PC-9 (cell line): ENCODE data around the gene OR2F2. TPM values are rescaled to one million over a fixed set of nuclear protein-coding genes. Genes with fewer than 3 reads are reported as not detected.

Experiments used
- BruUV-seq: library from RNA; stranded (reverse); fragments of 400-500 nt; replicated peaks from 2 replicates; lab custom pipeline; 2021; lab: Mats Ljungman, UMichigan
- CTCF ChIA-PET: fragments of 300-600 bp; sonication (Branson Sonifier 250); formaldehyde crosslinking; loops from one replicate; lab custom pipeline; 2022; ENCODE audit warnings: antibody characterized with exemption; lab: Charles Lee
- POLR2A ChIA-PET: fragments of 300-600 bp; sonication (Branson Sonifier 250); formaldehyde crosslinking; loops from one replicate; lab custom pipeline; 2022; ENCODE audit warnings: antibody characterized with exemption; ENCODE audit not compliant: unreplicated experiment; lab: Charles Lee
- DNase-seq, 2 experiments: peaks; one replicate each; pipeline versions ENCODE4 v3.0.0 to v3.0.0-alpha.2; 2015 to 2022; ENCODE audit warnings: mixed read lengths in 1 of 2
- H2AFZ ChIP-seq: fragments of 200-600 bp; sonication (generic); 2 replicates; pipeline ENCODE4 v1.8.1; 2017; ENCODE audit warnings: antibody characterized with exemption
- H3F3A ChIP-seq: fragments of 200-600 bp; sonication (generic); 2 replicates; pipeline ENCODE4 v1.8.1; 2017; ENCODE audit warnings: antibody characterized with exemption, mild to moderate bottlenecking, low read depth; ENCODE audit not compliant: insufficient read depth
- H3K27ac ChIP-seq: fragments of 200-600 bp; sonication (generic); 2 replicates; pipeline ENCODE4 v1.6.1; 2016; ENCODE audit warnings: mixed run types
- H3K27me3 ChIP-seq: fragments of 200-600 bp; sonication (generic); 2 replicates; pipeline ENCODE4 v1.6.1; 2016; ENCODE audit warnings: low read depth, mixed run types; ENCODE audit not compliant: insufficient read depth
- H3K36me3 ChIP-seq: fragments of 200-600 bp; sonication (generic); 2 replicates; pipeline ENCODE4 v1.6.1; 2016; ENCODE audit warnings: low read depth, mixed run types
- H3K4me1 ChIP-seq: fragments of 200-600 bp; sonication (generic); replicated peaks from 2 replicates; pipeline ENCODE4 v1.6.1; 2016; ENCODE audit warnings: mixed run types; ENCODE audit not compliant: insufficient read depth
- H3K4me2 ChIP-seq: fragments of 200-600 bp; sonication (generic); 2 replicates; pipeline ENCODE4 v1.6.1; 2017; ENCODE audit warnings: mixed run types
- H3K4me3 ChIP-seq: fragments of 200-600 bp; sonication (generic); 2 replicates; pipeline ENCODE4 v1.6.1; 2016; ENCODE audit warnings: mixed run types
- H3K79me2 ChIP-seq: fragments of 200-600 bp; sonication (generic); 2 replicates; pipeline ENCODE4 v1.6.1; 2017; ENCODE audit warnings: low read depth, mixed run types
- H3K9me2 ChIP-seq: fragments of 200-600 bp; sonication (generic); 2 replicates; pipeline ENCODE4 v1.8.1; 2017; ENCODE audit warnings: mild to moderate bottlenecking; ENCODE audit not compliant: insufficient read depth
- H3K9me3 ChIP-seq: fragments of 200-600 bp; sonication (generic); 2 replicates; pipeline ENCODE4 v1.8.1; 2016; ENCODE audit warnings: low read depth; ENCODE audit not compliant: insufficient read depth
- H4K20me1 ChIP-seq: fragments of 200-600 bp; sonication (generic); 2 replicates; pipeline ENCODE4 v1.8.1; 2017; ENCODE audit not compliant: insufficient read depth
- CTCF ChIP-seq: fragments of 200-600 bp; sonication (generic); conservative IDR thresholded peaks from 2 replicates; pipeline ENCODE4 v1.6.1; 2017; ENCODE audit warnings: mixed run types, antibody characterized with exemption, mild to moderate bottlenecking, moderate library complexity
- EZH2 ChIP-seq: fragments of 200-600 bp; sonication (generic); IDR thresholded peaks from 2 replicates; pipeline ENCODE4 v1.8.0; 2017; ENCODE audit warnings: antibody characterized with exemption, low read depth
- intact Hi-C: fragments of 100-400 bp; cut with micrococcal nuclease; formaldehyde crosslinking; loops from one replicate; pipeline ENCODE4 v1.10.0; 2022; ENCODE audit not compliant: unreplicated experiment
- total RNA-seq: library from RNA; stranded (reverse); gene quantifications from 2 replicates; pipeline ENCODE4 v1.2.3, GENCODE V29; 2021

Gene OR2F2
- total RNA-seq, 1 experiment from 2014 or later = not detected

GRCh38 chr7:143947111-143947510, 12.1 kb downstream of the OR2F2 start:
- H3K4me3 ChIP-seq = no peak overlapping the region
- H3K36me3 ChIP-seq = no peaks in the 10 kb centered on the region
- DNase-seq = no peak
- H3K4me2 ChIP-seq = no peak overlapping the region
- no peak overlapping the region for H2AFZ ChIP-seq
- H3K4me1 ChIP-seq = no peaks in the 10 kb centered on the region
- POLR2A ChIA-PET = interaction anchor here (0.7 kb wide), 1 partner anchor 118 kb away, joined by 3 read pairs; no protein-coding TSS in a partner anchor
- intact Hi-C loops = loop anchor here (10.0 kb wide), 1 partner anchor 48 kb away; no protein-coding TSS in a partner anchor
- no peaks in the 10 kb centered on the region for H3K9me2 ChIP-seq
- no peaks in the 10 kb centered on the region for H3K27me3 ChIP-seq
- no TSS peak for BruUV-seq
- TF ChIP-seq CTCF = no peak
- TF ChIP-seq EZH2 = no peak
- no peaks in the 10 kb centered on the region for H3K79me2 ChIP-seq
- no peaks in the 10 kb centered on the region for H3K9me3 ChIP-seq
- CTCF ChIA-PET = no interaction called here
- no peaks in the 10 kb centered on the region for H4K20me1 ChIP-seq
- no peak overlapping the region for H3K27ac ChIP-seq
- H3F3A ChIP-seq = no peaks in the 10 kb centered on the region

GRCh38 chr7:143948733-143949132, 13.7 kb downstream of the OR2F2 start:
- H3K9me2 ChIP-seq = no peaks in the 10 kb centered on the region
- intact Hi-C loops = loop anchor here (10.0 kb wide), 1 partner anchor 46 kb away; no protein-coding TSS in a partner anchor
- POLR2A ChIA-PET = interaction anchor here (0.6 kb wide), 1 partner anchor 659 kb away, joined by 5 read pairs; no protein-coding TSS in a partner anchor

GRCh38 chr7:143953421-143953820, 18.4 kb downstream of the OR2F2 start:
- H2AFZ ChIP-seq = no peak overlapping the region
- no peaks in the 10 kb centered on the region for H3K4me1 ChIP-seq
- no peaks in the 10 kb centered on the region for H3K36me3 ChIP-seq
- H3K27me3 ChIP-seq = no peaks in the 10 kb centered on the region
- CTCF ChIA-PET = no interaction called here
- no peaks in the 10 kb centered on the region for H4K20me1 ChIP-seq
- H3K79me2 ChIP-seq = no peaks in the 10 kb centered on the region
- BruUV-seq = no TSS peak
- no peaks in the 10 kb centered on the region for H3K9me3 ChIP-seq
- intact Hi-C loops = no loop called here
- DNase-seq = no peak
- POLR2A ChIA-PET = no interaction called here
- no peak for TF ChIP-seq EZH2
- TF ChIP-seq CTCF = no peak
- H3K9me2 ChIP-seq = no peaks in the 10 kb centered on the region
- no peak overlapping the region for H3K4me2 ChIP-seq
- no peak overlapping the region for H3K4me3 ChIP-seq
- H3F3A ChIP-seq = no peaks in the 10 kb centered on the region
- H3K27ac ChIP-seq = no peak overlapping the region

More at GRCh38 chr7:143948733-143949132, 13.7 kb downstream of the OR2F2 start:
- H3F3A ChIP-seq = no peaks in the 10 kb centered on the region
- H3K27me3 ChIP-seq = no peaks in the 10 kb centered on the region
- H3K9me3 ChIP-seq = no peaks in the 10 kb centered on the region
- BruUV-seq = no TSS peak
- no peak overlapping the region for H2AFZ ChIP-seq
- TF ChIP-seq CTCF (no peak), EZH2 (no peak)
- CTCF ChIA-PET = no interaction called here
- no peak for DNase-seq
- H3K4me3 ChIP-seq = no peak overlapping the region
- no peaks in the 10 kb centered on the region for H3K4me1 ChIP-seq
- no peaks in the 10 kb centered on the region for H3K36me3 ChIP-seq
- H4K20me1 ChIP-seq = no peaks in the 10 kb centered on the region
- H3K79me2 ChIP-seq = no peaks in the 10 kb centered on the region
- H3K4me2 ChIP-seq = no peak overlapping the region
- no peak overlapping the region for H3K27ac ChIP-seq
